Kasumi-1 (cell line): ENCODE results near the gene ATP8B2.

Experiments
- DNase-seq, 2 experiments: peaks; one replicate each; lab custom pipeline; 2025; lab: John Stamatoyannopoulos, UW

ATP8B2 gene

DNA sequence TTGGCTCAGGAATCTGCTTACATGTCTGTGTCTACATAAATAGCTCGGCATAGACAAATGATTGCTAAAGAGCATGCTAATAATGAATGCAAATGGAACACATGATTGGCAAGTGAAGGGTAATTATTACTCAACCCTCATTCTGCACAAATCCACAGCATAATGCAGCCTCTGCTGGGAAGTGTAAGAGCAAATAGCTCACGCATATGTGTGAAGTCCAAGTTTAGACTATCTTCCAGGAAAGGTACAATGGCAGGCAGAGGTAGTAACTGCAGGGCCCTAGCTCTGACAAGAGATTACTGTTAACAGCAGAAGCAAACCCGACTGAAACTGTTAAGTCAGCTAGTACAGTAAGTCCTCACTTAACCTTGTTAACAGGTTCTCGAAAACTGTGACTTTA is 72.8 kb downstream of the ATP8B2 start:
- no peak for DNase-seq

DNA sequence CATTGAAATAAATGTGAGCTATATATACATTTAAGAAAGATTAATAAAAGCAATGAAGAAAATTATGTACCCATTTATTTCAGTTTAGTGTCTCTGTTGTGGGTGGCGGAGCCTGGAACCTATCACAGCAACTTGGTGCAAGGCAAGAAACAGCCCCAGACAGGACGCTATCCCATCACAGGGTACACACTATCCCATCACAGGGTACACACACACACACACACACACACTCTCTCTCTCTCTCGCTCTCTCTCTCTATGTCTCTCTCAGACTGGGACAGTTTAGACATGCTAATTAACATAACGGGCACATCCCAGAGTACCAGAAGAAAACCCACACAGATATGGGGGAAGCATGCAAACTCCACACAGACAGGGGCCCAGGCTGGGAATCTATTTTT is 73.4 kb downstream of the ATP8B2 start:
- no peak for DNase-seq

DNA sequence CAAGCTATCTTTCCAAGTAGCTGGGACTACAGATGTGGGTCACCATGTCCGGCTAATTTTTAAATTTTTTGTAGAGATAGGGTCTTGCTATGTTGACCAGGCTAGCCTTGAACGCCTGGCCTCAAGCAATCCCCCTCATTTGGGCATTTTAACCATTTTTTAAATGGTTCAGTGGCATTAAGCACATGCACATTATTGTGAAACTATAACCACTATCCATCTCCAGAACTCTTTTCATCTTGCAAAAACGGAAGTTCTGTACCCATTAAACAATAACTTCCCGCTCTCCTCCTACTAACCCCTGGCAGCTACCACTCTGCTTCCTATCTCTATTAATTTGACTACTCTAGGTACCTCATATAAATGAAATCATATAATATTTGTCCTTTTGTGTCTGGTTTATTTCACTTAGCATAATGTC is 75.1 kb downstream of the ATP8B2 start:
- DNase-seq: peak; percentile 90 to 92
